Esophagus (tissue), 2 donors: ENCODE measurements around the gene DNAJC7. TPM values are rescaled to one million over a fixed set of nuclear protein-coding genes. Genes with fewer than 3 reads are reported as not detected.
A peak's percentile ranks its signal among the peaks of the same experiment; 100 is the strongest.
"Not testable (repeated sequence)": the region's sequence is repeated elsewhere in the genome, so short reads cannot be mapped to it uniquely, and the experiment has no call there.

Source experiments
- H3K27ac ChIP-seq, 2 donors: one replicate each; pipeline ENCODE4 v1.5.1; 2013; ENCODE audit warnings: low read depth in 2 of 2, mild to moderate bottlenecking in 2 of 2, inconsistent platforms in 1 of 2, low read length in 1 of 2, moderate library complexity in 1 of 2
- H3K27me3 ChIP-seq, 2 donors: one replicate each; pipeline ENCODE4 v1.6.1; 2013; ENCODE audit warnings: low read length in 2 of 2, control low read depth in 1 of 2, mild to moderate bottlenecking in 1 of 2; ENCODE audit not compliant: insufficient read depth in 2 of 2, control insufficient read depth in 1 of 2
- H3K36me3 ChIP-seq, 2 donors: one replicate each; pipeline ENCODE4 v1.6.1; 2013; ENCODE audit warnings: low read length in 1 of 2; ENCODE audit not compliant: control insufficient read depth in 2 of 2, insufficient read depth in 2 of 2
- H3K4me1 ChIP-seq, 2 donors: one replicate each; pipeline ENCODE4 v1.6.1; 2013; ENCODE audit warnings: low read length in 1 of 2; ENCODE audit not compliant: control insufficient read depth in 2 of 2, insufficient read depth in 2 of 2
- H3K4me3 ChIP-seq, 2 donors: one replicate each; pipeline ENCODE4 v1.5.1; 2013; ENCODE audit warnings: low read length in 2 of 2, mild to moderate bottlenecking in 2 of 2, low read depth in 1 of 2, moderate library complexity in 1 of 2
- H3K9me3 ChIP-seq, 2 donors: one replicate each; pipeline ENCODE4 v1.6.1; 2013; ENCODE audit warnings: mild to moderate bottlenecking in 2 of 2, low read depth in 1 of 2, low read length in 1 of 2, moderate library complexity in 1 of 2; ENCODE audit not compliant: control insufficient read depth in 2 of 2, insufficient read depth in 1 of 2
- WGBS, 2 donors: extraction: QIAGEN DNeasy Blood & Tissue Kit; methylation state at CpG; one replicate each; pipeline ENCODE4 v1.1.7; 2013; 5-methylcytosine and 5-hydroxymethylcytosine counted together
- polyA plus RNA-seq, 2 donors: library from polyadenylated mRNA; stranded (reverse); fragments of 200-250 nt; gene quantifications; one replicate each; pipeline ENCODE4 v1.2.3, GENCODE V29; 2013
- donor health status: healthy with polysubstance abuse.
- donor health status: Bipolar disorder and iron deficiency.

The DNAJC7 gene
- polyA plus RNA-seq, 2 donors, result 55.4 to 66.4 TPM

DNA sequence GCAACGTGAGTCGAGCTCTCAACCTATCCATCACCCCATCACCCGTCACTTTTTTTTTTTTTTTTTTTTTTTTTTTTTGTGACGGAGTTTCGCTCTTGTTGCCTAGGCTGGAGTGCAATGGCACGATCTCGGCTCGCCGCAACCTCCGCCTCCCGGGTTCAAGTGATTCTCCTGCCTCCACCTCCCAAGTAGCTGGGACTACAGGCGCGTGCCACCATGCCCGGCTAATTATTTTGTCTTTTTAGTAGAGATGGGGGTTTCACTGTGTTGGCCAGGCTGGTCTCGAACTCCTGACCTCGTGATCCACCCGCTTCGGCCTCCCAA, 86.4 kb downstream of the DNAJC7 start:
- not testable (repeated sequence) for H3K4me1 ChIP-seq, H3K27me3 ChIP-seq, H3K9me3 ChIP-seq, H3K36me3 ChIP-seq
- Histone ChIP-seq H3K4me3 (peak overlapping the region; percentile 39 to 46), H3K27ac (peak overlapping the region; percentile 30 to 53)
- 45 to 46% methylated on average over 17 to 18 of the region's 18 CpGs for WGBS, 2 donors

DNA sequence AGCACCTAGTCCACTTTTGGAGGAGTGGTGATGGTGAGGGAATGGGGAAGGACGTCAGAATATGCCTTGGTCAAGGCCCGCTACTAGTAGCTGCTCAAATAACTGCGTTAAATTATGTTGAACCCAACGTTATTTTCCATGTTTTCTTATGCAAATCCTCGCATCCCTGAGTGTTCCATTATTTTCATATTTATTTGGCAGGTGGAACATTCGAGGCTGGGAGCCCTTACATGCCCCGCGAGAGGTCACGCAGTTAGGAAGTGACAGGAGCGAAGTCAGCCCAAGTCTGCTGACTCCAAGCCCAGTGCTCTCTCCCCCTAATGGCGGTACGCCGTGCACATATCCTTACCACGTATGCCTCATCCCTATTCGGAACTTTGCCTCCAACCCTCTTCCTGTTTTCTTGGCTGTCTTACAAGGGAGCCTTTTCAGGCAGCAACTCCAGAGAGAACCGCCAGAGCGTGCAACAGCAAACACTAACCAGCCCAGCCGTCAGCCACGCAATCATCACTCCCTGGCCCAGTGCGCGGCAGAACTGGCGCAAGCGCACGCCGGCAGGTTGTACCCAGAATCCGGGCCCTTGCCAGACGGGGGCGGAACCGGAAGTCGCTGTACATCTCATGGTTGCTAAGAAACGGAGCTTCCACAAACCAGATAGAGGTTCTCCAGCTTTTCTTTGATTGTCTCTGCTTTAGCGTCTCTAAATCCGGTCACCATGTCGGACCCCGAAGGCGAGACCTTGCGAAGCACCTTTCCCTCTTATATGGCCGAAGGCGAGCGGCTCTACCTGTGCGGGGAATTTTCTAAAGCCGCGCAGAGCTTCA, 87.0 kb downstream of the DNAJC7 start, which contains the start of gene ODAD4:
Gene ODAD4, plus strand, starts transcription at position 609 of the 824 bp plus-strand sequence. Its CDS starts 107 bp downstream, at position 716.
- peaks cover 0 to 3% of the 10 kb centered on the region in 2 donors for H3K4me1 ChIP-seq
- peak within 1 kb of the TSS; percentile 69 to 89 for H3K27ac ChIP-seq
- WGBS, 2 donors, result 1 to 2% methylated on average over 43 of the region's 43 CpGs
- H3K4me3 ChIP-seq, result peak within 1 kb of the TSS; percentile 39 to 46
- no peaks in the 10 kb centered on the region for H3K27me3 ChIP-seq
- H3K9me3 ChIP-seq, result no peaks in the 10 kb centered on the region
- no peaks in the 10 kb centered on the region for H3K36me3 ChIP-seq

DNA sequence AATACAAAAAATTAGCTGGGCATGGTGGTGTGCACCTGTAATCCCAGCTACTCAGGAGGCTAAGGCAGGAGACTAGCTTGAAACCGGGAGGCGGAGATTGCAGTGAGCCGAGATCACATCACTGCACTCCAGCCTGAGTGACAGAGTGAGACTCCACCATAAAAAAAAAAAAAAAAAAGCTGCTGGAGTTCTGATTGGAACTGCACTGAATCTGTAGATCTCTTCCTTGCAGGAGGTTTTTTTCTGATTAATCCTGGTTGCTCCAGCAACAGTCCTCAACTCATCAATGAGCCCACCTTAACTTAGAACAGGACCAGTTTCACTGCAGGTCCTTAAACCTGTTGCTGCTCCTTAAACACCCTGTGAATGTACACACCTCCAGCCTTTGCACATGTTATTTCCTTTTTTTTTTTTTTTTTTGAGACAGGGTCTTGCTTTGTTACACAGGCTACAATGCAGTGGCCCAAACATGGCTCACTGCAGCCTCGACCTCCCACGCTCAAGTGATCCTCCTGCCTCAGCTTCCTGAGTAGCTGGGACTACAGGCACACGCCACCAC, 88.5 kb downstream of the DNAJC7 start:
- 80 to 89% methylated on average over 6 of the region's 6 CpGs for WGBS, 2 donors
- no peak overlapping the region for H3K27ac ChIP-seq
- no peaks in the 10 kb centered on the region for H3K9me3 ChIP-seq

More for the DNA sequence above, 88.5 kb downstream of the DNAJC7 start:
- no peak overlapping the region for H3K4me3 ChIP-seq
- H3K27me3 ChIP-seq, result no peaks in the 10 kb centered on the region
- H3K4me1 ChIP-seq, result peaks cover 0 to 3% of the 10 kb centered on the region in 2 donors
- no peaks in the 10 kb centered on the region for H3K36me3 ChIP-seq

Other genes starting within 250 kb of the DNAJC7 start
- gene JUP, start 230.7 kb downstream of the DNAJC7 start, polyA plus RNA-seq, result 100 to 1,000 TPM; 445 to 752 TPM
- 1 to 10 TPM; 1.7 TPM for gene P3H4, start 205.5 kb downstream of the DNAJC7 start, polyA plus RNA-seq
- gene FKBP10, start 204.4 kb downstream of the DNAJC7 start, polyA plus RNA-seq, result 1 to 10 TPM; 5.8 to 5.9 TPM
- gene NT5C3B, start 181.2 kb downstream of the DNAJC7 start, polyA plus RNA-seq, result 10 to 100 TPM; 35.9 to 36.0 TPM
- gene KLHL10, start 179.6 kb downstream of the DNAJC7 start, polyA plus RNA-seq, result under 1 TPM; 0.22 to 0.39 TPM
- gene KLHL11, start 152.0 kb downstream of the DNAJC7 start, polyA plus RNA-seq, result under 1 TPM; 0.59 to 0.74 TPM
- gene ACLY, start 98.5 kb downstream of the DNAJC7 start, polyA plus RNA-seq, result 10 to 100 TPM; 16.4 to 27.1 TPM
- gene ODAD4, start 86.8 kb downstream of the DNAJC7 start, polyA plus RNA-seq, result under 1 TPM; 0.18 to 0.31 TPM
- 10 to 100 TPM; 45.2 to 49.1 TPM for gene CNP, start 50.6 kb downstream of the DNAJC7 start, polyA plus RNA-seq
- gene NKIRAS2, start 2.7 kb upstream of the DNAJC7 start, polyA plus RNA-seq, result 10 to 100 TPM; 28.8 to 32.5 TPM
- under 1 TPM; 0.32 to 0.39 TPM for gene C17orf113, start 33.2 kb upstream of the DNAJC7 start, polyA plus RNA-seq
- under 1 TPM; 0.12 to 0.24 TPM for gene ZNF385C, start 81.0 kb upstream of the DNAJC7 start, polyA plus RNA-seq
- 10 to 100 TPM in 1 of 2 donors, 1 to 10 TPM in 1; 8.3 to 17.8 TPM for gene DHX58, start 95.3 kb upstream of the DNAJC7 start, polyA plus RNA-seq
- 10 to 100 TPM; 34.2 to 86.6 TPM for gene KAT2A, start 103.9 kb upstream of the DNAJC7 start, polyA plus RNA-seq
- gene HSPB9, start 105.4 kb upstream of the DNAJC7 start, polyA plus RNA-seq, result under 1 TPM; 0.04 TPM
- 10 to 100 TPM; 61.8 to 93.4 TPM for gene RAB5C, start 137.6 kb upstream of the DNAJC7 start, polyA plus RNA-seq
- gene KCNH4, start 163.7 kb upstream of the DNAJC7 start, polyA plus RNA-seq, result under 1 TPM; 0.02 to 0.04 TPM
- gene HCRT, start 168.0 kb upstream of the DNAJC7 start, polyA plus RNA-seq, result not detected
- gene GHDC, start 177.1 kb upstream of the DNAJC7 start, polyA plus RNA-seq, result 1 to 10 TPM; 4.6 to 7.0 TPM